GM12892 (cell line): Measurements from ENCODE around the gene KCNG2.

Experiments used
- DNase-seq: peaks from one replicate; pipeline ENCODE4 v3.0.0; 2011; ENCODE audit not compliant: insufficient read length
- FAIRE-seq: peaks from 2 replicates; lab custom pipeline; 2011; peaks lifted over from hg19 to GRCh38; lab: Jason Lieb, UNC
- POLR2A ChIP-seq: IDR thresholded peaks from 2 replicates; pipeline ENCODE4 v1.6.1; 2011; ENCODE audit warnings: low read depth, low read length, control low read depth
- POLR2AphosphoS5 ChIP-seq: IDR thresholded peaks from 2 replicates; pipeline ENCODE4 v1.6.1; 2011; ENCODE audit warnings: low read depth, low read length, control low read depth
- TAF1 ChIP-seq: IDR thresholded peaks from 2 replicates; pipeline ENCODE4 v1.6.1; 2011; ENCODE audit warnings: low read depth, mild to moderate bottlenecking, control low read depth, low read length, borderline replicate concordance

KCNG2 gene

DNA sequence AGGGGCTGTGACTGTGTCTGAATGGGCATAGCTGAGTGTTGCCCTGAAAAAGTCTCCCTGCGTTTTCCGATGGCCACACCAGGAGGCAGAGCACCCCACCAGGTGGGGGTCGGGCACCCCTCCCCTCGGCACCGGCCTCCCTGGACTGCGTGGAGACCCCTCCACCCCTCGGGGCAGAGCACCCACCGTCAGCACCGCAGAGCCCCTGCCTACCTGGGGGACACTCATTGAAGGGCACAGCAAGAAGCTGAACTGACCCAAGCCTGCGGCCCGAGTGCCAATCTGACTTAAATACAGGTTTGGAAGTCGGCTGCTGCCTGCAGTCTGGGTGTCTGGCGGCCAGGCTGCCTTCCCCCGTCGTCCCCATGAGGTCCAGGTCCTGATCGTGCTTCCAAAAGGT, 69.9 kb downstream of the KCNG2 start:
- no peak for TF ChIP-seq POLR2AphosphoS5
- no peak for TF ChIP-seq POLR2A
- TF ChIP-seq TAF1, result no peak
- FAIRE-seq (no peak), DNase-seq (no peak)

DNA sequence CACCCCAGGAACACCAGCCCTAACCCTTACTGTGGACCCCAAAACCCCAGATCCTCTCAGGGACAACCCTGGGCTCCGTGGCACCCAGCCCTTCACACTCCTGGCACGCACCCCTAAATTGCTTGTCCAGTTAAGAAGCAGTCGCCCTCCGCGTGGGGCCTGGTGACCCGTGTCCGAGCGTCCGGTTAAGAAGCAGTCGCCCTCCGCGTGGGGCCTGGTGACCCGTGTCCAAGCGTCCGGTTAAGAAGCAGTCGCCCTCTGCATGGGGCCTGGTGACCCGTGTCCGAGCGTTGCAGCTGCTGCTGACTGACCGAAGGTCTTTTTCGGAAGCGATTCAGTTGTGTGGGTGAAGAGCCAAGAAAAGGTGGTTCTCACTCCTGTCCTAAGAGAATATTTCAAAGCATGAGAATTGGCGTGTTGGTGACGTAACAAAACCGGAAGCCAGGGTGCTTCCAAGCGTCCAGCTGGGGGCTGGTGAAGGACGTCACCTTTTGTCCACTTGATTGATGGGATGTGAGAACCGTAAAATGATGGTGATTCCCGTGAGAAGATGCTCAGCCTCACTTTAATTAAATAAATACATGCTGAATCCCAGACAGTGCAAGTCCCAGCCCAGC, 70.5 kb downstream of the KCNG2 start:
- DNase-seq (no peak), FAIRE-seq (no peak)
- TF ChIP-seq TAF1 (no peak), POLR2AphosphoS5 (no peak), POLR2A (no peak)

DNA sequence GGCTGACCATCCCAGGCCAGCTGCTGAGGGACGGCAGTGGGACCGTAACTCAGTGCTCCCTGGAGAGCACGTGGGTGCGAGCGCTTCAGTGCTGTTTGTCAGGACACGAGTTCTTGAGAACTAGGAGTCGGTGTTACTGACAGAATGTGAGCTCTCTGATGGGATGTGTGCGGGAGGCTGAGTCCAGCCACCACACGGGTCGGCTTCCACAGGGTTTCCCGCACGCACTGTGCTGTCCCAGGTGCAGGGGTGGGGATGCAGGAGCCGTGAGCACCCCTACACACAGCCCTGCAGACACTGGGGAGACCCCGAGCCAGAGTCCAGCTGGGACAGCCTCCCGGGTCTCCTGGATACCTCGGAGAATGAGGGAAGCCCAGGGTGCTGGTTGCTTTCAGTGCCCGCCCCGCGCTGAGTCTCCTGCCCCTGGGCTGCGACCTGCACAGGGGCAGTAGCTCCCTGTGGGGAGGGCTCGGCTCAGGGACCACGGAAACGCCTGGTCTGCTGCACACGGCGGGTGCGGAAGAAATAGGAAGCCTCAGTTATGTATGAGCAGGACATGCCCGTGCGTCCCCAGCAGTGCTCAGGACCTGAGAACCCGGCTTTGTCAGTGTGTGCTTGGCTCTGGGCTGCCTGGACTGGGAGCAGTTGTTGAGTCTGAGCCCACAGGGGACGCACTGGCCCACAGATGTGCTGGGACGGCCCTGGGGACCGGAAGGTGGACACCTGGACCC, 71.2 kb downstream of the KCNG2 start:
- DNase-seq (no peak), FAIRE-seq (no peak)

DNA sequence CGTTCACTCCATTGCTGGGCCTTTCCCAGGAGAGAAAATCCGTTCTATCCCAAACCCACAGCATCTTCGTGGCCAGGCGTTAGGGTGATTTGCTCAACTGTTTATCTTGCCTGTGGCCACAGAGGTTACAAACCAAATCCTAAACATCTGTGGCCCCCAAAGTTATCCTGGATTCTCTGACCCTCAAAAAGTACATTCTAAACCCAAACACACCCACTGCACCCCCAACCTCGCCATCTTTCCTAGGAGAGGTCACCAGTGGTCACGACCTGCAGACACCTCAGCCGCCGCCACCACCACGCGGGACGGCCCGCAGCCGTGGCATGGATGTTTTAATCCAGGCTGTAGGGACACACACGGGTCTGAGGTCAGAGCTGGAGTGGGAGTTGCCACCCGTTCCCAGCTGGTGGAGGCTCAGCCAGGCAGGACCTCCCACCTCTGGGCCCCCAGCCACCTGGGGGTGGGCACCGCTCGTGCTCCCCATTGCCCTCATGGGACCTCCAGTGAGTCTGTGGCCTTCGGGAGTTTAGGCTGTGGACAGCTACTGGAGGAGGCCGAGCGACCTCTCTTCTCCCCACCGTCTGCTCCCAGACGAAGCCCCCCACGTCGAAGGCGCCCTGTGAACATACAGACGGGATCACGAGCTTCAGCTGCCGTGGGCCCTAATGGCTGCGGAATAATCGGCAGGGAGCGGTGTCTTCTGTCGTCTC, 72.0 kb downstream of the KCNG2 start:
- no peak for FAIRE-seq
- TF ChIP-seq POLR2A, result no peak
- no peak for DNase-seq

More for the DNA sequence above, 71.2 kb downstream of the KCNG2 start:
- TF ChIP-seq POLR2A (no peak), TAF1 (no peak), POLR2AphosphoS5 (no peak)

DNA sequence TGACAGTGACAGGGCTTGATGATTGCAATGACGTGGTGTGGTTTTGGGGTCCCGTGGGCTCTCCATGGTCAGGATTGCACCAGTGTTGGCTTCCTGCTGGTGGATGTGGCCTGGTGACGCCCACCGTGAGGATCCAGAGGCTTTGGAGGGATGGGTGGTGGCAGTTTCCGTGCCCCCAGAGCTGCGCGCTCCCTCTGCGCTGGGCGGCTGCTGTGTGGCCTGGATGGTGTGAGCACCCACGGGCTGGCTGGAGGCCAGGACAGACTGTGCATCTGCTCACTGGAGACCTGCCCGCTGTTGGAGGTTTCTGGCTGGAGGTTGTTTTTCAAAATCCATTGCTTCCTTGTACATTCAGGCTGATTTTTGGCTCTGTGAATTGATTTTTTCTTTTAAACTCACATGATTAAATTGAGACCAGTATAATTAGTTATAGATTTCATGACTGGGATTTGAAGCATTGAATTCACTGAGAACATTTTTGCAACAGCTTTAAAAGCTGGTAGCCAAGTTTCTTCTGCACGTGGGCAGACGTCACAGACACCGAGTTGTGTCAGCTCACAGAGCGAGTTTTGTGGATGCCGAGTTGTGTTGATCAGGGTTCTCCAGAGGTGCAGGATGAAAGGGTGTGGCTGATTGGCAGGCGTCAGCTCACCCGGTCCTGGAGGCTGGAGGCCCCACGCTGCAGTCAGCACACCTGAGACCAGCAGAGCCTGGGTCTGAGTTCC, 72.7 kb downstream of the KCNG2 start:
- no peak for DNase-seq
- FAIRE-seq, result no peak
- TF ChIP-seq POLR2A (no peak), POLR2AphosphoS5 (no peak), TAF1 (no peak)

DNA sequence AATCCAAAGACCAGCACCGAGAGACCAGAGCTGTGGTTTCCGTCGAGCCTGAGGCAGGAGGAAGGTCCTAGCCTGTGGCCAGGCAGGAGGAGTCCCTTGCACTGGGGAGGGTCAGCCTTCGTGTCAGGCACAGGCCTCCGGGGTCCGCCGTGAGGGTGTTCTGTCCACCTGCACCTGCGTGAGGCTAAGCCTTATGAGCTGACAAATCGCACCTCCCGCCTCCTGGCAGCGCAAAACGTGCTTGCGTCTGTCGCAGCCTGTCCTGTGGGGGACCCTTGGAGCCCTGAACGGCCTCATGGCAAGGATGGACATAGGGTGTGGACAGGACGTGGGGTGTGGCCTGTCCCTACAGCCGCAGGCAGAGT, 73.3 kb downstream of the KCNG2 start:
- TF ChIP-seq POLR2AphosphoS5 (no peak), POLR2A (no peak), TAF1 (no peak)
- DNase-seq (no peak), FAIRE-seq (no peak)

DNA sequence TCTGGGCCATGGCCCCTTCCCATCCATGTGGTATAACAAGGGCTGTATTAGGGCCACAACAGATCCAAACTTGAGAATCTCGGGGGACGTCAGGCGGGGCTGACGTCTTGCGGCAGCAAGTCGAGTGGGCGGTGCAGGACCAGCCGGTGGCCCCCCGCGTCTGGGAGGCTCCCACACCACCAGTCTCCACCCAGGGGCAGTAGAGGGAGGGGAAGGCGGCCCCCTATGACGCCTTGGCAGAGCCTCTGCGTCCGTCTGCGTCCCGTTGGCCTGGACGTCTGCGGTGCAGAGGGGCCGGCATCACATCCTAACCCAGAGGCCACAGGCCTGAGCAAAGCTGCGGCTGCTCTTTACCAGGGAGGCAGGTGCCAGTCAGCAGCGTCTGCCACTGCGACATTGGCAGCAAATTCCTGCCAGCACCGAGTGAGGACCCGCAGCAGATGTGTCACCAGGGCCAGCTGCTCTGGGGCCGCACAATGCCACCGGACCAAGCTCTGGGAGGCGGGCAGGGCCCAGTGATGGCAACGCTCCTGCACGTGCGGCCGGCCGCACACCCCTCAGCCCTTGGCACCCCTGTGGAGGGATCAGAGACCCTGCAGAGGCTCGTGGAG, 73.8 kb downstream of the KCNG2 start:
- TF ChIP-seq POLR2A (no peak), TAF1 (no peak), POLR2AphosphoS5 (no peak)
- no peak for FAIRE-seq

DNA sequence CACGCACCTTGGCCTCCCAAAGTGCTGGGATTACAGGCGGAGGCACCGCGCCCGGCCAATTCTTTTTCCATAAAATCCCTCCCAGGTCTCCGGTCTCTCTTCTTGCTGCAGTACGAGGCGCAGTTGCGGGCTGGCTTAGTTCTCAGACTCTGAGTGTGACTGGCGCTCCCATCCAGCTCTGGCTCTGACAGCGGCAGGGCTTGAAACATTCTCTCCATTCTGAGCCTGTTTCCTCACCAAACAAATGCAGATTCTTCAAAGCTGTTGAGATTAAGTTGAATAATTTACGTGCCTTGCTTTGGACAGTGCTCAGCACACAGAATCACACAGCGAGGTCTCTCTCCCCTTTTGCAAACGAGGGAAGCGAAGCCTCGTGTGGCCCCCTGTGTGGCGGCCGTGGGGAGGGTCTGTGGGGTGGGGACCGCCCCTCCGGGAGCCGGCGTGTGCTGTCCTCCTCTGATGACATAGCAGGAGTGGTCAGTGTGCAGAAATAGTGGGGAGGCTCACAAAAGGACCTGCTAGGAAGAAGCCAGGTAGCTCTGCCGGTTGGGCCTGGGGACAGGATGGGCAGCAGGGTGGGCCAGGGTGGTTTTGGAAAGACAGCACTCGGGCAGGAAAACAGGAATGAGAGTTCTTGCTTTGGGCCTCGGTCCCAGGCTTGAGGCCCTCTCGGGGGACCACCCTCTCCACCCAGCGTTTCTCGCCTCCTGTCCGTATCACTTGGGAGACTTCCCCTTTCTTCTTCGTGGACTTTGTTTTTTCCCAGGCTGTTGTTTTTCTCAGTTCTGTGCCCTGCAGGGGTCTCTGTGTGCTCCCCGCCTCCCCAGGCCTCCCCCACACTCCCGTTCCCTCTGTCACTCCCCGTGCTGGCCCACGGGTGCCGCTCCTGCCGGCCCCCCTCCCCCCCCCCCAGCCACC, 75.0 kb downstream of the KCNG2 start:
- TF ChIP-seq TAF1 (no peak), POLR2AphosphoS5 (no peak), POLR2A (no peak)

More for the DNA sequence above, 73.8 kb downstream of the KCNG2 start:
- DNase-seq, result no peak

DNA sequence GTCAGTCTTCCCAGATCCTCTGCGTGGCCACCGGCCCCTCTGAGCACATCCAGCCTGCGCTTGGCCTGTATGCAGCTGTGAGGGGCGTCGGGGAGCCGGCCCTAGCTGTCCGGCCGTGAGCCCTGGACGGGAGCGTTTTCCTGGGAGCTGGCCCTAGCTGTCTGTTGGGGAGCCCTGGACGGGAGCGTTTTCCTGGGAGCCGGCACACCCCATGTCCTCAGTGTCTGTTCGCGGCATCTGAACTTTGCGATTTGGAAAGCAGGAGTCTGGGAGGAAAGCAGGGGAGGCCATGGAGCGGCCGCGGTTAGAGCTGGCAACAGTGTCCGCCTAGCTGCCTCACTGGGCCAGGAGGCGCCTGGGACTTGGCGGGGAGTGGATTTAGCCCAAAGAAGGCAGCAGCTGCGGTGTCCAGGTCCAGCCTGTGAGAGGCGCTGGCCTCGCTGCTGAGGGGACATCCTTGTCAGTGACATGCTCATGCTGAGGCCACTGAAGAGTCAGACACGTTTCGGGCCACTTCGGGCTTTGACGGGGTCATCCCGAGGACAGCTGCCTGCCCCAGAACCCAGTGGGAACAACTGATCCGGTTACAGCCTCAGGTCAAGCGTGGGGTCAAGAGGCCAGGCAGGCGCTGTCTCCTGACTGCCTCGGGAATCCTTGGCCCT, 75.8 kb downstream of the KCNG2 start:
- DNase-seq (no peak), FAIRE-seq (no peak)
- no peak for TF ChIP-seq POLR2AphosphoS5
- no peak for TF ChIP-seq POLR2A
- no peak for TF ChIP-seq TAF1

More for the DNA sequence above, 75.0 kb downstream of the KCNG2 start:
- DNase-seq, result no peak
- FAIRE-seq, result no peak
